A549 (cell line): ENCODE measurements around the gene WRNIP1. TPM values are rescaled to one million over a fixed set of nuclear protein-coding genes. Genes with fewer than 3 reads are reported as not detected.

ENCODE experiments used
- ATAC-seq, 2 experiments: fragments of 200-7000 bp in 1 of 2; fragments of >200 bp in 1 of 2; cut with Nextera tagmentation in 1 of 2; cut with Tn5 transposase in 1 of 2; 3 replicates each; pipeline versions ENCODE4 v1.8.0 to v1.9.1; 2018 to 2020; ENCODE audit warnings: mild to moderate bottlenecking in 1 of 2, moderate library complexity in 1 of 2
- CTCF ChIA-PET: fragments of 300-600 bp; sonication (Branson Sonifier 250); formaldehyde crosslinking; extraction: SDS; loops from one replicate; lab custom pipeline; 2021; ENCODE audit warnings: antibody characterized with exemption, inconsistent platforms; lab: Yijun Ruan, JAX
- POLR2A ChIA-PET: fragments of 350-600 bp; formaldehyde crosslinking; extraction: SDS; loops from one replicate; lab custom pipeline; 2021; ENCODE audit warnings: antibody characterized with exemption, inconsistent platforms; lab: Yijun Ruan, JAX
- DNase-seq, 2 experiments: peaks; one replicate each; pipeline versions ENCODE4 v3.0.0 to v3.0.0-alpha.2; 2011 to 2016; ENCODE audit warnings: low read depth in 1 of 2, low spot score in 1 of 2
- FAIRE-seq: peaks from 2 replicates; lab custom pipeline; 2011; peaks lifted over from hg19 to GRCh38; lab: Jason Lieb, UNC
- H3K27ac ChIP-seq, 2 experiments: fragments of >200 bp; sonication (Bioruptor Twin); formaldehyde crosslinking; 3 replicates each; pipeline ENCODE4 v1.5.1; 2016 to 2017
- H3K4me1 ChIP-seq: fragments of >200 bp; sonication (Bioruptor Twin); formaldehyde crosslinking; 3 replicates; pipeline ENCODE4 v1.6.1; 2016
- H3K4me2 ChIP-seq: fragments of >200 bp; sonication (Bioruptor Twin); formaldehyde crosslinking; 3 replicates; pipeline ENCODE4 v1.6.1; 2016
- H3K4me3 ChIP-seq: fragments of >200 bp; sonication (Bioruptor Twin); formaldehyde crosslinking; 3 replicates; pipeline ENCODE4 v1.5.1; 2016
- H3K9me3 ChIP-seq: fragments of >200 bp; sonication (Bioruptor Twin); formaldehyde crosslinking; 3 replicates; pipeline ENCODE4 v1.6.1; 2016
- ATOH8 ChIP-seq: fragments of 250-450 bp; sonication (Bioruptor Pico); IDR thresholded peaks from 2 replicates; pipeline ENCODE4 v1.5.0; 2020; ENCODE audit warnings: low read depth, mild to moderate bottlenecking, moderate library complexity
- BHLHE40 ChIP-seq: IDR thresholded peaks from 2 replicates; pipeline ENCODE4 v1.6.1; 2012; ENCODE audit warnings: low read depth, low read length, inconsistent platforms
- CEBPB ChIP-seq, 2 experiments: fragments of >200 bp in 1 of 2; sonication (Bioruptor Twin) in 1 of 2; formaldehyde crosslinking in 1 of 2; IDR thresholded peaks; 2 replicates each; pipeline ENCODE4 v1.6.1; 2012 to 2016
- CHD2 ChIP-seq: fragments of 150-350 bp; IDR thresholded peaks from 2 replicates; pipeline ENCODE4 v1.6.1; 2014; ENCODE audit warnings: low read length; ENCODE audit not compliant: partially characterized antibody
- CHD4 ChIP-seq: fragments of 200-600 bp; sonication (generic); IDR thresholded peaks from 2 replicates; pipeline ENCODE4 v1.6.1; 2016; ENCODE audit warnings: antibody characterized with exemption, mild to moderate bottlenecking, borderline replicate concordance
- CTCF ChIP-seq: fragments of >200 bp; sonication (Bioruptor Twin); formaldehyde crosslinking; IDR thresholded peaks from 3 replicates; pipeline ENCODE4 v1.5.1; 2016
- EP300 ChIP-seq, 2 experiments: fragments of >200 bp; sonication (Bioruptor Twin); formaldehyde crosslinking; IDR thresholded peaks; 2 replicates in 1 of 2; 3 replicates in 1 of 2; pipeline ENCODE4 v1.6.1; 2016 to 2017
- FOSB ChIP-seq: fragments of 250-450 bp; sonication (Bioruptor Pico); IDR thresholded peaks from 2 replicates; pipeline ENCODE4 v1.5.0; 2020; ENCODE audit warnings: mild to moderate bottlenecking, moderate library complexity
- FOSL2 ChIP-seq, 2 experiments: fragments of 450-650 bp in 1 of 2; fragments of >200 bp in 1 of 2; sonication (Bioruptor Twin) in 1 of 2; formaldehyde crosslinking; IDR thresholded peaks; 2 replicates each; pipeline versions ENCODE4 v1.5.0 to v1.6.1; 2016 to 2020; ENCODE audit warnings: mild to moderate bottlenecking in 1 of 2, moderate library complexity in 1 of 2
- FOXS1 ChIP-seq: fragments of 250-450 bp; sonication (Bioruptor Pico); IDR thresholded peaks from 2 replicates; pipeline ENCODE4 v1.5.0; 2020; ENCODE audit warnings: mild to moderate bottlenecking, moderate library complexity
- HES2 ChIP-seq: fragments of >200 bp; sonication (Bioruptor Twin); formaldehyde crosslinking; IDR thresholded peaks from 2 replicates; pipeline ENCODE4 v1.6.1; 2016
- HOXA7 ChIP-seq: fragments of 250-450 bp; sonication (Bioruptor Pico); IDR thresholded peaks from 2 replicates; pipeline ENCODE4 v1.5.0; 2020; ENCODE audit warnings: mild to moderate bottlenecking, moderate library complexity
- JUNB ChIP-seq: fragments of >200 bp; sonication (Bioruptor Twin); formaldehyde crosslinking; IDR thresholded peaks from 2 replicates; pipeline ENCODE4 v1.6.1; 2016
- KDM5A ChIP-seq: fragments of 200-600 bp; sonication (generic); IDR thresholded peaks from 2 replicates; pipeline ENCODE4 v1.6.1; 2016; ENCODE audit warnings: antibody characterized with exemption, mild to moderate bottlenecking
- MAZ ChIP-seq: fragments of 150-350 bp; IDR thresholded peaks from 2 replicates; pipeline ENCODE4 v1.6.1; 2014; ENCODE audit warnings: antibody characterized with exemption, low read depth, low read length, borderline replicate concordance
- NR3C1 ChIP-seq: fragments of >200 bp; sonication (Bioruptor Twin); formaldehyde crosslinking; IDR thresholded peaks from 3 replicates; pipeline ENCODE4 v1.6.1; 2017
- RARB ChIP-seq: fragments of 250-450 bp; sonication (Bioruptor Pico); IDR thresholded peaks from 2 replicates; pipeline ENCODE4 v1.8.0; 2021; ENCODE audit warnings: mild to moderate bottlenecking, moderate library complexity
- REST ChIP-seq: fragments of 200-600 bp; sonication (generic); IDR thresholded peaks from 2 replicates; pipeline ENCODE4 v1.6.1; 2016; ENCODE audit warnings: antibody characterized with exemption, mild to moderate bottlenecking, moderate library complexity
- RFX5 ChIP-seq: fragments of 450-650 bp; IDR thresholded peaks from 2 replicates; pipeline ENCODE4 v1.7.1; 2014; ENCODE audit warnings: antibody characterized with exemption, mild to moderate bottlenecking, moderate library complexity
- RNF2 ChIP-seq: fragments of 200-600 bp; sonication (generic); IDR thresholded peaks from 2 replicates; pipeline ENCODE4 v1.6.1; 2016; ENCODE audit warnings: low read depth, mild to moderate bottlenecking, antibody characterized with exemption, moderate library complexity, borderline replicate concordance
- TFCP2L1 ChIP-seq: fragments of 250-450 bp; sonication (Bioruptor Pico); IDR thresholded peaks from 2 replicates; pipeline ENCODE4 v1.5.0; 2021; ENCODE audit warnings: mild to moderate bottlenecking
- USF2 ChIP-seq: fragments of 450-650 bp; IDR thresholded peaks from 2 replicates; pipeline ENCODE4 v1.6.1; 2014; ENCODE audit warnings: antibody characterized with exemption
- ZNF302 ChIP-seq: fragments of 250-450 bp; sonication (Bioruptor Pico); IDR thresholded peaks from 2 replicates; pipeline ENCODE4 v1.9.0; 2021; ENCODE audit warnings: inconsistent platforms, mild to moderate bottlenecking, moderate library complexity
- ZSCAN20 ChIP-seq: fragments of 250-450 bp; sonication (Bioruptor Pico); IDR thresholded peaks from 2 replicates; pipeline ENCODE4 v1.8.0; 2022; ENCODE audit warnings: mild to moderate bottlenecking, moderate library complexity
- WGBS: methylation state at CpG from one replicate; pipeline ENCODE4 v1.1.6; 2017; ENCODE audit errors: missing lambda C conversion rate; 5-methylcytosine and 5-hydroxymethylcytosine counted together
- polyA plus RNA-seq, 4 experiments: library from polyadenylated mRNA; depleted of rRNA in 3 of 4; stranded (reverse); fragments of >200 nt; fragmentation: RNase III in 1 of 4; extraction: RNeasy Plus Mini Kit Qiagen cat#74134 plus additional on column Dnase treatment in 1 of 4; gene quantifications; 2 replicates in 3 of 4; 3 replicates in 1 of 4; pipeline ENCODE4 v1.2.3, GENCODE V29; 2011 to 2017
- TF ChIP-seq, protein P1 (sequence below): fragments of >200 bp; sonication (Bioruptor Twin); formaldehyde crosslinking; IDR thresholded peaks from 3 replicates; pipeline ENCODE4 v1.6.1; 2016

WRNIP1 gene
- polyA plus RNA-seq, 2 of the 4 experiments (the other 2 are of a cell fraction) = 27.7 to 32.2 TPM

DNA sequence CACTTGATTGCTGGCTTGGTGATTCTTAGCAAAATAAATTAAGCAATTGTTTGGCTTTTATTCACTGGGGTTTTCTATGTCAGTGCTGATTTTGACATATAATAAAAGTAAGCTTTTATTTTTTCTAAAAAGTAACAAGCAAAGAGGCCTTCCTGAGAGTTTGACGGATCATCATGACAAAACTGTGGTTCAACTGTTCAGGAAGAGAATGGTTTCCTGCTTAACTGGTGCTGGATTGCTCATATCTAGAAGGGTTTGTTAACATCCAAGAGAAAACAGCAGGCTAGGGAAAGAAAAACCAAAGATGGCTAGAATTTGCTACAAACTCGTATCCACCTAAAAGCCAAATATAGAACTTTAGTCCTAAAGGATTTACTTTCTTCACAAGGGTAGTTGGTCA is 55.2 kb downstream of the WRNIP1 start:
- WGBS = 89% methylated on average over 2 of the region's 2 CpGs
- peaks cover 9% of the 10 kb centered on the region for H3K9me3 ChIP-seq
- H3K4me2 ChIP-seq = no peak overlapping the region
- TF ChIP-seq CHD2 (no peak), CHD4 (no peak), EP300 (IDR thresholded peaks at IDR 0.05) (no peak), NR3C1 (no peak), USF2 (no peak), RFX5 (no peak), HOXA7 (CRISPR knock-in tag) (no peak), TFCP2L1 (no peak), ZSCAN20 (CRISPR knock-in tag) (no peak), FOXS1 (CRISPR knock-in tag) (no peak), JUNB (no peak), MAZ (no peak), CTCF (no peak), RNF2 (no peak), REST (no peak)
- FAIRE-seq = no peak
- CTCF ChIA-PET = no interaction called here
- H3K27ac ChIP-seq = no peak overlapping the region
- no peak for ATAC-seq
- H3K4me1 ChIP-seq = peaks cover 16% of the 10 kb centered on the region
- POLR2A ChIA-PET = no interaction called here
- no peak for DNase-seq
- no peak overlapping the region for H3K4me3 ChIP-seq

DNA sequence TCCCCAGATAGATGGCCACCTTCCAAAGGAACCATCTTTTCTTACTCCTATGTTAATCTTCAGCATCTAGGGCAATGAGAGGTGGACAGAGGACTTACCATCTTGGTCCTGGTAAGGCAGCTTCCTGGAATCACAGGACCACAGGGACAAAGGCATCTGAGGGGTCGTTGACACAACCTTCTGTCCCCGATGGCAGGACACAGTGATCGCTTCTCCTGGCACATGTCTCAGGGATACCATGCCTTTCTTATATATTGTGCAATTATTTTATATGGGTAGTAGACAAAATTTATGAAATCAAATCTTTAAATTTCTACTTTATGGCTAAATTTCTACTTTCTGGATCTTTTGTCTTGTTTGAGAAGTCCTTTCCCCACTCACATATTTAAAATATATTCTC is 56.4 kb downstream of the WRNIP1 start:
- POLR2A ChIA-PET = interaction anchor here (0.5 kb wide), 1 partner anchor 30 kb away, joined by 6 read pairs; no protein-coding TSS in a partner anchor
- Histone ChIP-seq H3K27ac (no peak overlapping the region), H3K9me3 (no peaks in the 10 kb centered on the region; the same call in 2 of the 3 replicates), H3K4me1 (peaks cover 16% of the 10 kb centered on the region), H3K4me2 (no peak overlapping the region), H3K4me3 (no peak overlapping the region)
- FAIRE-seq (no peak), DNase-seq (no peak), ATAC-seq (no peak)
- WGBS = 87% methylated on average over 3 of the region's 3 CpGs
- CTCF ChIA-PET = no interaction called here
- TF ChIP-seq BHLHE40 (no peak), CTCF (no peak), HES2 (no peak), KDM5A (no peak), FOSB (CRISPR knock-in tag) (no peak), HOXA7 (CRISPR knock-in tag) (no peak), ZNF302 (CRISPR knock-in tag) (no peak), RARB (CRISPR knock-in tag) (no peak), CEBPB (IDR thresholded peaks at IDR 0.05) (no peak), FOSL2 (IDR thresholded peaks at IDR 0.05) (no peak), FOSL2 (CRISPR knock-in tag; IDR thresholded peaks at IDR 0.05) (no peak), ATOH8 (CRISPR knock-in tag) (no peak)
- TF ChIP-seq, protein P1, sequence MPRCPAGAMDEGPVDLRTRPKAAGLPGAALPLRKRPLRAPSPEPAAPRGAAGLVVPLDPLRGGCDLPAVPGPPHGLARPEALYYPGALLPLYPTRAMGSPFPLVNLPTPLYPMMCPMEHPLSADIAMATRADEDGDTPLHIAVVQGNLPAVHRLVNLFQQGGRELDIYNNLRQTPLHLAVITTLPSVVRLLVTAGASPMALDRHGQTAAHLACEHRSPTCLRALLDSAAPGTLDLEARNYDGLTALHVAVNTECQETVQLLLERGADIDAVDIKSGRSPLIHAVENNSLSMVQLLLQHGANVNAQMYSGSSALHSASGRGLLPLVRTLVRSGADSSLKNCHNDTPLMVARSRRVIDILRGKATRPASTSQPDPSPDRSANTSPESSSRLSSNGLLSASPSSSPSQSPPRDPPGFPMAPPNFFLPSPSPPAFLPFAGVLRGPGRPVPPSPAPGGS = no peak
